HG02852 (cell line): ENCODE results near the gene MARVELD3.

Experiments
- ATAC-seq: cut with Tn5 transposase; IDR thresholded peaks from one replicate; pipeline ENCODE4 v1.9.1; 2021; ENCODE audit warnings: mild to moderate bottlenecking, moderate library complexity; ENCODE audit not compliant: unreplicated experiment

MARVELD3 gene

GRCh38 chr16:71622088-71622487 is 3.9 kb upstream of the MARVELD3 start:
- no peak for ATAC-seq

- ATAC-seq: no peak
Observed at GRCh38 chr16:71623597-71623996, 2.4 kb upstream of the MARVELD3 start.

GRCh38 chr16:71625113-71625850 is 702 bp upstream of the MARVELD3 start:
- ATAC-seq: no peak

- no peak for ATAC-seq
Observed at GRCh38 chr16:71626858-71627213, 852 bp downstream of the MARVELD3 start.

- no peak for ATAC-seq
Observed at GRCh38 chr16:71627731-71628181, 1.8 kb downstream of the MARVELD3 start.

GRCh38 chr16:71628810-71629209 is 2.8 kb downstream of the MARVELD3 start:
- no peak for ATAC-seq

GRCh38 chr16:71629278-71630016 is 3.5 kb downstream of the MARVELD3 start:
- ATAC-seq: no peak

GRCh38 chr16:71630808-71631207 is 4.8 kb downstream of the MARVELD3 start:
- no peak for ATAC-seq

- no peak for ATAC-seq
Observed at GRCh38 chr16:71631776-71632175, 5.8 kb downstream of the MARVELD3 start.

GRCh38 chr16:71635632-71636031 is 9.6 kb downstream of the MARVELD3 start:
- ATAC-seq: no peak

- ATAC-seq: no peak
Observed at GRCh38 chr16:71637398-71637797, 11.4 kb downstream of the MARVELD3 start.

GRCh38 chr16:71645450-71645849 is 19.5 kb downstream of the MARVELD3 start:
- no peak for ATAC-seq

GRCh38 chr16:71647391-71647790 is 21.4 kb downstream of the MARVELD3 start:
- no peak for ATAC-seq

- no peak for ATAC-seq
Observed at GRCh38 chr16:71648162-71648561, 22.2 kb downstream of the MARVELD3 start.

GRCh38 chr16:71648921-71649320 is 22.9 kb downstream of the MARVELD3 start:
- ATAC-seq: no peak

- ATAC-seq: no peak
Observed at GRCh38 chr16:71649704-71650103, 23.7 kb downstream of the MARVELD3 start.

- ATAC-seq: no peak
Observed at GRCh38 chr16:71658771-71659170, 32.8 kb downstream of the MARVELD3 start.

- ATAC-seq: no peak
Observed at GRCh38 chr16:71659471-71659870, 33.5 kb downstream of the MARVELD3 start.

- ATAC-seq: no peak
Observed at GRCh38 chr16:71666264-71666663, 40.3 kb downstream of the MARVELD3 start.

GRCh38 chr16:71666928-71667707 is 41.1 kb downstream of the MARVELD3 start:
- ATAC-seq: no peak

GRCh38 chr16:71669926-71670536 is 44.0 kb downstream of the MARVELD3 start:
- ATAC-seq: no peak
